GM10266 (cell line): ENCODE results near the gene MXRA8.
"Not testable (repeated sequence)": the region's sequence is repeated elsewhere in the genome, so short reads cannot be mapped to it uniquely, and the experiment has no call there.

Experiments
- DNase-seq: peaks from one replicate; pipeline ENCODE4 v3.0.0; 2012; ENCODE audit errors: extremely low spot score
- CTCF ChIP-seq: IDR thresholded peaks from 2 replicates; pipeline ENCODE4 v1.5.1; 2012; ENCODE audit warnings: mild to moderate bottlenecking, low read depth; ENCODE audit not compliant: control insufficient read depth, insufficient read depth; ENCODE audit errors: missing control alignments

MXRA8 gene

GRCh38 chr1:1371364-1371745 lies 13.0 kb upstream of the MXRA8 start:
- no peak for DNase-seq
- no peak for TF ChIP-seq CTCF

- TF ChIP-seq CTCF: no peak
- no peak for DNase-seq
Measured at GRCh38 chr1:1370771-1371300, 12.5 kb upstream of the MXRA8 start.

- not testable (repeated sequence) for DNase-seq
Measured at GRCh38 chr1:1370094-1370493, 11.7 kb upstream of the MXRA8 start.

GRCh38 chr1:1367315-1367714 lies 9.0 kb upstream of the MXRA8 start:
- no peak for TF ChIP-seq CTCF
- DNase-seq: no peak

GRCh38 chr1:1366699-1367066 lies 8.3 kb upstream of the MXRA8 start:
- no peak for TF ChIP-seq CTCF
- DNase-seq: no peak

GRCh38 chr1:1365875-1366698 lies 7.7 kb upstream of the MXRA8 start:
- TF ChIP-seq CTCF: no peak
- no peak for DNase-seq

- TF ChIP-seq CTCF: no peak
- DNase-seq: no peak
Measured at GRCh38 chr1:1364266-1364665, 5.9 kb upstream of the MXRA8 start.

GRCh38 chr1:1361982-1362423 lies 3.6 kb upstream of the MXRA8 start:
- DNase-seq: no peak
- TF ChIP-seq CTCF: no peak
